ENCODE results near the gene GOLGA6L24.
"Not testable (repeated sequence)": the region's sequence is repeated elsewhere in the genome, so short reads cannot be mapped to it uniquely, and the experiment has no call there.

The GOLGA6L24 gene, protein sequence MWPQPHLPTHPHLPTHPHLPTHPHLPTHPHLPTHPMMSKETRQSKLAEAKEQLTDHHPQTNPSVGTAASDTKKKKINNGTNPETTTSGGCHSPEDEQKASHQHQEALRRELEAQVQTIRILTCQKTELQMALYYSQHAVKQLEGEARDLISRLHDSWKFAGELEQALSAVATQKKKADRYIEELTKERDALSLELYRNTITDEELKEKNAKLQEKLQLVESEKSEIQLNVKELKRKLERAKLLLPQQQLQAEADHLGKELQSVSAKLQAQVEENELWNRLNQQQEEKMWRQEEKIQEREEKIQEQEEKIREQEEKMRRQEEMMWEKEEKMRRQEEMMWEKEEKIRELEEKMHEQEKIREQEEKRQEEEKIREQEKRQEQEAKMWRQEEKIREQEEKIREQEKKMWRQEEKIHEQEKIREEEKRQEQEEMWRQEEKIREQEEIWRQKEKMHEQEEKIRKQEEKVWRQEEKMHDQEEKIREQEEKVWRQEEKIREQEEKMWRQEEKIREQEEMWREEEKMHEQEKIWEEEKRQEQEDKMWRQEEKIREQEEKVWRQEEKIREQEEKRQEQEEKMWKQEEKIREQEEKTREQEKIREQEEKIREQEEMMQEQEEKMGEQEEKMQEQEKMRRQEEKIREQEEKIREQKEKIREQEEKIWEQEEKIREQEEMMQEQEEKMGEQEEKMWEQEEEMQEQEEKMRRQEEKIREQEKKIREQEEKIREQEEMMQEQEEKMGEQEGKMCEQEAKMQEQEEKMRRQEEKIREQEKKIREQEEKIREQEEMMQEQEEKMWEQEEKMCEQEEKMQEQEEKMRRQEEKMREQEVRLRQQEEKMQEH

DNA sequence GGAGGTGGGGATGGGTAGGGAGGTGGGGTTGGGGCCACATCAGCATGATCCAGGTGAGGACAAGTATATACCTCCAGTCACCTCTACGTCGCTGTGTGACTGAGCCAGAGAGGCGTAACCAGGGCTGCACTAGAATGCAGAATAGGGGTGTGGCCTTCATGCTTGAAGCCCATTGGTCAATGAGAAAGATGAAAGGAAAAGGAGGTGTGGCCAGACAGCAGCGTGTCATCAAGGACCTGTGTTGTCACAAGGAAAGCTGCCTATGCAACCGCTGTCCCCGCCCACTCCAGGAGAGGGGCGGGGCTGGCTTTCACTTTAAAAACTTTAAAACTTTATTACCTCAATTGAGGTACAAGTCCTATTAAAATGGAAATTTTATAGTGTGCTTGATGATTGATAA, at the start of gene GOLGA6L24:
TSS of gene GOLGA6L24 (minus strand) at position 101 of the 400 bp plus-strand sequence. CDS start at position 40, 61 bp downstream.
- DNase-seq: not testable (repeated sequence)

DNA sequence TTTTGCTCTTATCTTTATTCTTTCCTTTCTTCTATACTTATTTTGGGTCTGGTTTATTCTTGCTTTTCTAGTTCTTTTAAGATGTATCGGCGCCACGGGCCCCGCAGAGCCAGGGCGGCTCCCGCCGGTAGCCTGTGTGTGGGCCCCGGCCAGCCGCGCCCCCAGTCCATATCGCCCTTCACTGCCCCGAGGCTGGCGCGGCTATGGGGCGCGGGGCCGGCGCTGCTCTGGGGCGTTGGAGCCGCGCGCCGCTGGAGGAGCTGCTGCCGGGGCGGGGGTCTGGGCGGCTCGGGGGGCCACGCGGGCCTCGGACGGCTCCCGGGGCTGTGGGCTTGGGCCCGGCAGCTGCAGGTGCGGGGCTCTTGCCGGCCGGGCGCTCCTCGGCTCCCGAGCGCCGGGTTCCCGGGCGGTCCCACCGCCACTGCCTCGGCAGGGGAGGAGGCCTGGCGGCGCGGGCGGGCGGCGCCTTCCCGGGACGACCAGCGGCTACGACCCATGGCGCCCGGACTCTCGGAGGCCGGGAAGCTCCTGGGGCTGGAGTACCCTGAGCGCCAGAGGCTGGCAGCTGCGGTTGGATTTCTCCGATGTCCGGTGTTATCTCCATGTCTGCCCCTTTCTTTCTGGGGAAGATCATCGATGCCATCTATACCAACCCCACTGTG, 45.0 kb upstream of the GOLGA6L24 start:
- not testable (repeated sequence) for DNase-seq

DNA sequence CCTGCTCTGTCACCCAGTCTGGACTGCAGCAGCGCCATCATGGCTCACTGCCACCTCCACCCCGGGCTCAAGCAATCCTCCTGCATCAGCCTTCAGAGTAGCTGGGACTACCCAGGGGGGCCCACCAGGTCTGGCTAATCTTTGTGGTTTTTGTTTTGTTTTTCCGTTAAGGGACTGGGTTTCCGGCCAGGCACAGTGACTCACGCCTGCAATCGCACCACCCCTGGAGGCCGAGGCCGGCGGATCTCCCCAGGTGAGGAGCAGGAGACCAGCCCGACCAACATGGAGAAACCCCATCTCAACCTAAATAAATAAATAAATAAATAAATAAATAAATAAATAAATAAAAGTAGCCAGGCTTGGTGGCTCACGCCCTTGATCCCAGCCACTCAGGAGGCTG, 38.1 kb upstream of the GOLGA6L24 start:
- not testable (repeated sequence) for DNase-seq

DNA sequence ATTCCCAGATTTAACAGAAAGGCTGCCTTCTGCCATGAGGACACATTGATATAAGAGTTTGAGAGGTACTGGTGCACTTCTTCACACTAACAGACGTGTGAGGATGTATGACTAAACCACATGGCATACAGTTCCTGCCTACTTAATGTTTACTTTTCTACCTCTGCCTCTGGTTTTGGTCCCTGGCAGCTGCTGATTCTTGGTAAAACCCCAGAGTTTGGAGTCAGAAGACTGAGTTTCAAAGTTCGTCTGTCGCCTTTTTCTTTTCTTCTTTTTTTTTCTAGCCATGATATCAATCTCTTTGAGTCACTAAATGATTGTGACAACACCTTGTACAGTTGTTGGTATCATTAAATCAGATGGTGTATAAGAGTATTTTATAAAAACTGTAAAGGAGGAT, 22.2 kb upstream of the GOLGA6L24 start:
- DNase-seq: not testable (repeated sequence)

DNA sequence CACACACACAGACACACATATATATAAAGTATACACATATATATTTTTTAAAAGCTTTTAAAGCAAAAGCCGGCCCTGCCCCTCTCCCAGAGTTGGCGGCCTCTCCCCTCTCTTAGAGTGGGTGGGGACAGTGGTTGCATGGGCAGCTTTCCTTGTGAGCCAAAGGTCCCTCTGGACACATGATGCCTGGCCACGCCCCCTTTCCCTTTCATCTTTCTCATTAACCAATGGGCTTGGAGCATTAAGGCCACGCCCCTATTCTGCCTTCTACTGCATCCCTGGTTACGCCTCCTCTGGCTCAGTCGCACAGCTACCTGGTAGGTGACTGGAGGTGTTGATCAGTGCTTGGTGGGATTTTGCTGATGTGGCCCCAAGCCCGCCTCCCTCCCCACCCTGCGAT, 20.5 kb upstream of the GOLGA6L24 start, which contains the start of gene GOLGA8F:
TSS of gene GOLGA8F (plus strand) at position 301 of the 400 bp plus-strand sequence. CDS start at position 399, 98 bp downstream.
- not testable (repeated sequence) for DNase-seq

DNA sequence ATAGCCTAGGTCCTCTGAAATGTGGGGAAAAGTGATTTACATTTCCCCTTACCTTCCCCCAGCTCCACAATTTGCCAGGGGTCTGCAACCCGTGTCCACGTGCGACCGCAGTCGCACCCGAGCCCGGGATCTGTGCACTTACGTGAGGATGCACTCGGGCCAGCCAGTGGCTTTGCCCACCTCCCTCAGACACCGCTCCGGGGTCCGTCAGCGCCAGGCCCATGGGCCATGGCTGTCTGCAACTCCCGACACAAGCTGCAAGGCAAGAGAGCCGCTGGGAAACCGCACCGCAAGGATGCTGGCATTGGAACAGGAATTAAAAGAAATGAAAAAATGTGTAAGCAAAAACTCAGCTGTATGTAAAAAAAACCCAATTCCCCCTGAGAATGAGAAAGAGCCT, 7.6 kb upstream of the GOLGA6L24 start:
- not testable (repeated sequence) for DNase-seq

DNA sequence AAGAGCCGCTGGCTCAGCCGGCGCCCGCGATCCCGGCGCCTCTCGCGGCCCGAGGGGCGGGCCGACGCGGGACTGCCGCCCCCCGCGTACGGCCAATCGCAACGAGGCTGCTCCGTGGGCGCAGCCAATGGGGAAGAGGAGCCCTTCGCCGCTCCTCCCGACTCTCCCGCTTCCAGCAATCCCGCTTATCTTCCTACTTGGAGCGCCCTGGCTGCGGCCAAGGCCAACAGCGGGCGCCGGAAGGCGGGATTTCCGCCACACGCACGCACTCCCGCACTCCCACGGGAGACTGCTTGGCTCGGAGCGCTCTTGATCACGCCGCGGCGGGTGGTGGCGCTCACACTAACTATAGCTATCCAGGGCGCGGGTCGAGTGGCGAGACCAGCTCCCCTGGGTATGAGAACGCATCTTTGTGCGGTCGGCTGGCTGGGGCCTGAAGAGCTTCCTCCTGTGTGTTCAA, 35.7 kb downstream of the GOLGA6L24 start, which contains the start of gene HERC2:
TSS of gene HERC2 (minus strand) at position 51 of the 460 bp plus-strand sequence. CDS start 746 bp downstream, outside the sequence.
- not testable (repeated sequence) for DNase-seq

DNA sequence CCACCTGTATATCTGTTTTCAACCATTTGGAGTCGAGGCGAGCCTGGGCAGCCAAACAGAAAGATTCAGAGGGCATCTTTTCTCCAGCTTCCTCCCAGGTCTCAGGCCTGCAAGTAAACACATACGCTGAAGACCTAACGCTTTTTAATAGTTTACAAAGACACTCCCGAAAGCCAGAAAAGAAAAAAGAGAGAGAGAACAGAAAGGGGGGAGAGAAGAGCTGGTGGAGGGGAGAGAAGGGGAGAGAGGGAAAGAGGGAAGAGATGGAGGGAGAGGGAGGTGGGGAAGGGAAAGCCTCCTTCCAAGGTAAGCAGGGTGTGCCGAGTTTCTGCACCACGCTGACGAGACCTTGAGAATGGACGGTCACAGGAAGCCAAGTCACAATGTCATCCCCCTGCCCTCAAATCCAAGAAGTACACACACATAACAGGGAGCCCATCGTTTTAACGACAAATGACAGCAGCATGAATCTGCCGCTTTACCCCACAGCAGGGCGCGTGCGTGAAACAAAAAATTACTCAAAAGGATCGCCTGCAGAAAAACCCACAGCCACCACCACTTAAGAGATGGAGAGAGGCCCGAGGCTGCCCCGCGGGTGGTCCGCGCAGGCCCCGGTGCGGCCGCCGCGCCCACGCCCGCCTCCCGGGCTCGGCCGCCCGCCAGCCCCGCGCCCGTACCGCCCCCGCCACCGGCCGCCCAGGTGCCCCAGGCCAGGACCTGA, 36.4 kb downstream of the GOLGA6L24 start:
- DNase-seq: not testable (repeated sequence)

DNA sequence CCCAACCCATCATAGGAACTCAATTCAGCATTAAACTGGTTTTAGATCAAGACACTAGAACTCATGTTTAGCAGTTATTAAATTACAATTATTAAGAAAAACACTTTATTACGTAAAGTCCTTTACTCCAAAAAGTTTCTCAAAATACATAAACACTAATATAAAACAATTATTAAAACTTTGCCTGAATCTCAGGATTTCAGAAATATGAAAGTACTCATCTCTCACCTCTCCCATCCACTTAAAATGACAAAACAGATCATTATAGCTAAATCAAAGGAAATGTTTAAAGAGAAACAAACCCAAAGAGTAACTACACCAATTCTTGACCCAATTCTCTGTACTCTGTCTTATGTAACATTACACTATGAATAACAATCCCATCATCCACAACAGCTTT, 38.2 kb downstream of the GOLGA6L24 start:
- not testable (repeated sequence) for DNase-seq

DNA sequence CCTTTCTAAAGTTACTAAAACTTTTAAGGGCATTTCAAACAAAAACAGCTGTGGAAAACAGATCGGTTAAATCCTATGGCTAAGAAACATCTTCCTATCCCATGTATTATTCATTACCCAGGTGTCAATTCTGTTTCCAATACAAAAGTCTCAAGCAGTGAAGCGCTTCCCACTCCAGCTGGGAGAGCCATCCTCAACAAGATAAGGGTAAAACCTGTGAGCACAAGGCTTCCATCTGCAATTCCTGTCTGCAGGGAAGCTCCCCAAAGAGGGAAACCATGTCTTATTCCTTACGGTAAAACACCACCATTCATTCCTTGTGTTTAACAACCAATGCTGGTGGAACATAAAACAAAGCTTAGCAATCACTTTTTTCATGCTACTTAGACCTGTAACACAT, 39.1 kb downstream of the GOLGA6L24 start:
- DNase-seq: not testable (repeated sequence)

DNA sequence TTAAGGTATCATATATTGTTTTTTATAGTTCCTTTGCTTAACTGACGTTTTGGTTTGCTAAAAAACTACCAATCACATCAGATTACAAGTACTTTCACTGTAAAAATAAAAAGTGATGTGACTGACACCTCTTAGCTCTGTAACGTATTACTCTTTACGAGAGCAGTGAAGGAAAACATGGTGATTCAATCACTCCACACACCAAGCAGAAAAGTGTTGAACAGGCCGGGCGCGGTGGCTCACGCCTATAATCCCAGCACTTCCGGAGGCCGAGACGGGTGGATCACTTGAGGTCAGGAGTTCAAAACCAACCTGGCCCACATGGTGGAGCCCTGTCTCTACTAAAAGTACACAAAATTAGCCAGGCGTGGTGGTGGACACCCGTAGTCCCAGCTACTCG, 39.8 kb downstream of the GOLGA6L24 start:
- DNase-seq: not testable (repeated sequence)

DNA sequence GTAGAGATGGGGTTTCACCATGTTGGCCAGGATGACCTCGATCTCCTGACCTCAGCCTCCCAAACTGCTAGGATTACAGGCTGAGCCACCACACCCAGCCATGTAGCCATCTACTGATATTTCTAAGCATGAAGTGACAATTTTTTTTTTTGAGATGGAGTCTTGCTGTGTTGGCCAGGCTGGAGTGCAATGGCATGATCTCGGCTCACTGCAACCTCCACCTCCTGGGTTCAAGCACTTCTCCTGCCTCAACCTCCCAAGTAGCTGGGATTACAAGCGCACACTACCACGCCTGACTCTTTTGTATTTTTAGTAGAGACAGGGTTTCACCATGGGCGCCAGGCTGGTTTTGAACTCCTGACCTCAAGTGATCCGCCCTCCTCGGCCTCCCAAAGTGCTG, 40.9 kb downstream of the GOLGA6L24 start:
- not testable (repeated sequence) for DNase-seq

DNA sequence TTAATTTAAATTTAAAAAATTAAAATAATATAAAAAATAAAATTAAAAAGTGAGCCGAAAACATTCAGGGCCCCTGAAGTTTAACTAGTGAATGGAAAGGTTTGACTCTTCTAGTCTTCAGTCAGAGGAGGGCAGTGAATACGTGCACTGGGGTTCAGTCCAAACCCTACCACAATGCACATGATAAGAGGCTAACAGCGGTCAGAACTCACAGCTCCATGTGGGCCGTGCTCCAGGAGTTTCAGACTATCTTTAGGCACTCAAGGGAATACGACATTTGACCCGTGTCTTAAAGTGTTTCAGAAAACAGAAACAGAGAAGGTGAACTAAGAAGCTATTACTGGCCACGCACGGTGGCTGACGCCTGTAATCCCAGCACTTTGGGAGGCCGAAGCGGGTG, 47.4 kb downstream of the GOLGA6L24 start:
- not testable (repeated sequence) for DNase-seq

DNA sequence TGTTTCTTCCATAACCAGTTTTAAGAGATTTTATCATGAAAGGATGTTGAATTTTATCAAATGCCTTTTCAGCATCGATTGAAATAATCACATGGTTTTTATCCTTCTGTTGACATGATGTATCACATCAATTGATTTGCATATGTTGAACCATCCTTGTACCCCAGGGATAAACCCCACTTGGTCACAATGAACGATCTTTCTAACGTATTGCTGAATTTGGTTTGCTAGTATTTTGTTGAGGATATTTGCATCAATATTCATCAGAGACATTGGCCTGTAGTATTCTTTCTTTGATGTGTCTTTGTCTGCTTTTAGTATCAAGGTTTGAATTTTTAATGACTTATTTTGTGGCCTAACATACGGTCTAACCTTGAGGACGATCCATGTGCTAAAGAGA, 49.2 kb downstream of the GOLGA6L24 start:
- DNase-seq: not testable (repeated sequence)

Measured in GF-D8 (cell line).